SK-N-MC (cell line): ENCODE results near the gene PARD3B.

ENCODE experiments used
- EZH2 ChIP-seq: fragments of 200-600 bp; sonication (generic); IDR thresholded peaks from one replicate; pipeline ENCODE4 v1.6.1; 2017; ENCODE audit warnings: antibody characterized with exemption
- POLR2AphosphoS5 ChIP-seq: IDR thresholded peaks from 2 replicates; pipeline ENCODE4 v1.6.1; 2012; ENCODE audit warnings: mild to moderate bottlenecking, low read depth, low read length, borderline replicate concordance

DNA sequence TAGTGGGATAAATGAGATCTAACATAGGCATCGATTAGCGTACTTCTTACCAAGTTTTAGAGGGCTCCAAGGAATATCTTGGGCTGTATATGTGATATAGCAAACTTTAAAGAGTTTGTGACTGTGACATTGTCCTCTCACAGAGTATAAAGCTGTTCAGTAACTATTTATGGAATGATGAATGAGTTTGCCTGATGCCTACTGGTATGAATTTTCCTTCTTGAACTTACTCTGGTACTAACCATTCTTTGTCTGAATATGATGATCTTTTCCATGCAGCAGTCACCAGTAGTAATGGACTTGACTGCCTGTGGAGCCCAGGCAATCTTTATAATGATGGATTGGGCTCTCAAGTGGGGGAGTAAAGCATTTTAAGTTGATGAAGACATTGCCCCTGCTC is 120.5 kb downstream of the PARD3B start:
- TF ChIP-seq POLR2AphosphoS5 (no peak), EZH2 (no peak)
